HG03064 (cell line): ENCODE results near the gene EFCAB7.

Experiments used
- ATAC-seq: cut with Tn5 transposase; IDR thresholded peaks from one replicate; pipeline ENCODE4 v1.9.1; 2021; ENCODE audit warnings: low read depth; ENCODE audit not compliant: unreplicated experiment

EFCAB7 gene

GRCh38 chr1:63601463-63601862, 78.1 kb downstream of the EFCAB7 start:
- no peak for ATAC-seq

- ATAC-seq, result no peak
These were observed 78.6 kb downstream of the EFCAB7 start for GRCh38 chr1:63601912-63602311.

- no peak for ATAC-seq
These were observed 79.3 kb downstream of the EFCAB7 start for GRCh38 chr1:63602629-63603028.

GRCh38 chr1:63603810-63604209, 80.5 kb downstream of the EFCAB7 start:
- no peak for ATAC-seq

GRCh38 chr1:63607322-63607721, 84.0 kb downstream of the EFCAB7 start:
- ATAC-seq, result no peak

GRCh38 chr1:63611231-63611630, 87.9 kb downstream of the EFCAB7 start:
- ATAC-seq, result no peak

GRCh38 chr1:63612564-63612963, 89.2 kb downstream of the EFCAB7 start:
- ATAC-seq, result no peak

GRCh38 chr1:63612971-63613370, 89.6 kb downstream of the EFCAB7 start:
- ATAC-seq, result no peak

- ATAC-seq, result no peak
These were observed 92.6 kb downstream of the EFCAB7 start for GRCh38 chr1:63615768-63616420.

GRCh38 chr1:63617450-63617849, 94.1 kb downstream of the EFCAB7 start:
- ATAC-seq, result no peak

- ATAC-seq, result no peak
These were observed 94.7 kb downstream of the EFCAB7 start for GRCh38 chr1:63618011-63618410.

GRCh38 chr1:63619558-63619957, 96.2 kb downstream of the EFCAB7 start:
- ATAC-seq, result no peak

- no peak for ATAC-seq
These were observed 97.3 kb downstream of the EFCAB7 start for GRCh38 chr1:63620671-63621070.

GRCh38 chr1:63621075-63621474, 97.8 kb downstream of the EFCAB7 start:
- ATAC-seq, result no peak

GRCh38 chr1:63621698-63622097, 98.4 kb downstream of the EFCAB7 start:
- no peak for ATAC-seq
